Inflammatory macrophage (primary cell): ENCODE data around the gene TENM3.
"Not testable (repeated sequence)": the region's sequence is repeated elsewhere in the genome, so short reads cannot be mapped to it uniquely, and the experiment has no call there.

Source experiments
- DNase-seq, 2 donors: peaks; one replicate each; pipeline ENCODE4 v3.0.0-alpha.2; 2020 to 2022
- total RNA-seq, 18 experiments: gene quantifications; one replicate each; lab custom pipeline; 2026; ENCODE audit warnings: mixed read lengths in 6 of 18, inconsistent platforms in 2 of 18; lab: John Stamatoyannopoulos, UW

Gene TENM3
- 0 to 0.41 (median 0.02) reads per million in 18 experiments for total RNA-seq

DNA sequence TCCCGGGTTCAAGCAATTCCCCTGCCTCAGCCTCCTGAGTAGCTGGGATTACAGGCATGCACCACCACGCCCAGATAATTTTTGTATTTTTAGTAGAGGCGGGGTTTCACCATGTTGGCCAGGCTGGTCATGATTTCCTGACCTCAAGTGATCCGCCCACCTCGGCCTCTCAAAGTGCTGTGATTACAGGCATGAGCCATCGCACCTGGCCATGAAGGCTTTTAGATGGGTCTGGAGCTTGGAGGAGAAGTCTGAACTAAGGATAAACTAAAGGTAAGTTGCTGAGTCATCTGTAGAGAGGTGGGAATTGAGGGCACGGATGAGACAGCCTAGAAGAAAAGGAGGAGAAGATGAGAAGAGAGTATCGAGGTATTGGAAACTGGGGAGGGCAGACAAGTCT is at the start of gene TENM3:
TENM3 (plus strand) TSS at position 199 of the 400 bp plus-strand sequence. CDS start 80,619 bp downstream, outside the sequence.
- DNase-seq: not testable (repeated sequence)

DNA sequence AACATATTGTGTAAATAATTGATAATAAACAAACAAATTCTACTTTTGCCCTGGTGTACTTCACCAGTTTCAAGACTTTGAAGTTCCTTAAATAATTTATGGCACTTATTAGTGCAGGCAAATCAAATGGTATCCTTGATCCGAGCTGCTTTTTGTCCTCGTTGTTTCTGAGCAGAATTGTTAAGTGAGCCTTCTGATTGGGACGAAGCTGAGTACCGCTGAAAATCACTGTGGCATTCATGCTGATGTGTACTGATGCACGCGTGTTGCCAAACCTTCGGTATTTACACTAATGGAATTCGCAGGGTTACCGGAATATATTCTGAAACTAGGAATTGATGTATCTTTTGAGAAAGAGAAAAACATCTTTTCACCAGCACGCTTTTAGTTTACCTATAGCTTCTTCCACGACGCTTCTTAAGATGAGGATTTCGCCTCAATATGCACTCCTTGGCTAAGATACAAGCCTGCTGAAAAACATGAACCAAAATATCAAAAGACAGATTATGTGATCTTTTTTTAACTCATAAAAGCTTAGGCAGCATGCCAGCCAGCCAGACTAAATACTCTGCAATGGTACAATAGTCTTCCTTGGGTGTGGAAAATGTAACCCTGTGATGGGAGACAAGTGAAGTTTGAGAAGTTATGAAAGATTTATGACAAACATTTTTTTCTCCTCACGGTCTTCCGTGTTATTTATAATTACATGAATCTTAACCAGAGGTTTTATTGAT is 48.9 kb upstream of the TENM3 start:
- no peak for DNase-seq

DNA sequence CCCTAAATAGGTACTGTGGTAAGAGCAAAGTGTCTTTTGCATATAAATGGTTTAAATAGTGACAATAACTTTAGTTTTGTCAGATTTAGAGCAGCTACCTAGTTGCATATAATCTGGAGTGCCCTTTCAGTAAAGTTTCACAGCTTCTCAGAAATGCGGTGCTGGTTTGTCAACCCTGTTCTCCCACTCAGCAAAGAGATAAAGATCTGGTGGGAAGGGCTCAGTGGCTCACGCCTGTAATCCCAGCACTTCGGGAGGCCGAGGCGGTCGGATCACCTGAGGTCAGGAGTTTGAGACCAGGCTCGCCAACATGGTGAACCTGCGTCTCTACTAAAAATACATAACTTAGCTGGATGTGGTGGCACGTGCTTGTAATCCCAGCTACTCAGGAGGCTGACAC is 45.6 kb upstream of the TENM3 start:
- DNase-seq: no peak

DNA sequence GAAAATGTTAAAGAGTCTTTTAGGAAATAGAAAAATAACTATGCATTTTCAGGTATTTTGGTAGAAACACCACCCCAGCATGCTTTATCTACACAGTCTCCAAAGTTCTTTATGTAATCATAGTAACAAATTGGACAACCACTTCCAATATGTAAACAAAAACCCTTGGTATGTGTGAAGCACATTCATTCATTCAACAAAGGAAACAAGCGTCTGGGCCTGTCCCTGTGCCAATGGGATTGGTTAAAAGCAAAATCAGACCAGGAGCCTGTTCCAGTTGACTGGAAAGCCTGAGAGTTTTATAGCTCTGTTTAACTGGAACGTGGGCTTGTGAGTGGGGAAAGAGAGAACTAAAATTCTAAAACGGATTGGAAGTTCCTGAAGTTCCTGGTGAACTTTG is 41.3 kb upstream of the TENM3 start:
- no peak for DNase-seq

DNA sequence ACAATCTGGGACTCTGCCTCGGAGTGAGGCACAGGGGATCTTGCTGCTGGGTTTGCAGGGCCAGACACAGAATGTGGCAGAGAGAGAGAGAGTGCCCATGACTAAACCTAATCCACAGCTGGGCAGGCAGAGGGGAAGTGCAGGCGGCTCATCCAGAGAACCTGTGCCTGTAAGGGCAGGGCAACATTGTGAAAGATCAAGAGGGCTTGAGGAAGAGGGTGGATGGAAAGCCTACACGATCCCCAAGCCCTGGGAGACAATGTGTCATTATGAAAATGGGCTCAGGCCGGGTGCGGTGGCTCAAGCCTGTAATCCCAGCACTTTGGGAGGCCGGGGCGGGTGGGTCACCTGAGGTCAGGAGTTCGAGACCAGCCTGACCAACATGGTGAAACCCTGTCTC is 40.6 kb upstream of the TENM3 start:
- no peak for DNase-seq

DNA sequence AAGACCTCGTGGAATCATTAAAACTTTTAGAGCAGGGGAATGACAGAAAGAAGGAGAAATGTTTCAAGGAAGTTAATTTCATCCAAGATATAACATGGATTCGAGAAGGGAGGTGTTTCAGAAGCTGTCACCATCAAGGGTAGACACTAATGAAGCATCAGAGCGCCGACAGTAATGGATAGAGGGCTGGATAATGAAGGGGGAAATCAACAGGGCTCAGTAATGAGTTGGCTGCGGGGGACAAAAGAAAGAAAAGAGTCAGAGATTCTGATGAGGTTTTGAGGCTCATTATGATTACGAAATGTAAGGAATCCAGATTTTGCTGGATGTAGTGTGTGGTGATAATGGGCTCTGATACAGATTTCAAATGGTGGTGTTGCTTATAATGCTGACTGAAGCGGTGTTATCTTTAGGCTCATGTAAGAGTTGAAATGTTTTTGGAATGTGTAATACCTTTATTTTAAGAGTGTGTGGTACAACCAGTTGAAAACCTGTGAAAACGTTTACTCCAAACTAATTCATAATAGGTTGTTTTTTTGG is 39.3 kb upstream of the TENM3 start:
- DNase-seq: no peak

DNA sequence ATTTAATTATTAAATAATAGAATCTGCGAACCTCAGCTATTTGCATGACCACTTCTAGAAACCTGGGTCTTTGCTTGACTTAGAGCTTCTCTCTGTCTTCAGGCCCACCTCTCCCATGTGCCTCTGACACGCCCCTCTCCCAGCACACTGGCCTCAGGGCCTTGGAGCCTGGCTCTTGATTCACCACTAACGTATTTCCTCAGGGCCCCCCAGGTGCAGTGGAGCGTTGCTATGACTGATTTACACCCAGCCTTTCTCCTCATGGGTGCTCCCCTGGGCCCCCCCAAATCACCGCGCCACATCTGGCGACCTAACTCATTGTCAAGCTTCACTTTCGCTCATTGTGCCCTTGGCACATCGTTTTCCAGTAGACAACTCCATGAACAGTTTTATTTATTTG is 37.9 kb upstream of the TENM3 start:
- DNase-seq: no peak

DNA sequence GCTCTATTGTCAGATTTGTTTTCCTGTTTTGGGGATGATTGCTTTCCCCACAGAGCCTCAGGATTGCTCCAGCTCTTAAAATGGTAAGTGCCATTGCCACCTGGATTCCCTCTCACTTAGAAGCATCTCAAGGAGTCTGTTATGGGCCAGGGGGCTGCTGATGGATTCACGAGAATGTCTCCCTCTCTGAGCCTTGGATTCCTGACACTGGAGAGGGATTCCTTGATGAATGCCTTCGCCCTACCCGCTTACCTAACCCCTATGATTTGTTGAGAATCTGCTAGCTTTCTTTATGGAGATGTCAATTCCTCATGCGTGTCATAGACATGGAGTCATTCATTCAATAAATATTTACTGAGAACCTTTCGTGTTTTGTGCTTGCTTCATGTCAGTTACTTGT is 36.9 kb upstream of the TENM3 start:
- DNase-seq: no peak

DNA sequence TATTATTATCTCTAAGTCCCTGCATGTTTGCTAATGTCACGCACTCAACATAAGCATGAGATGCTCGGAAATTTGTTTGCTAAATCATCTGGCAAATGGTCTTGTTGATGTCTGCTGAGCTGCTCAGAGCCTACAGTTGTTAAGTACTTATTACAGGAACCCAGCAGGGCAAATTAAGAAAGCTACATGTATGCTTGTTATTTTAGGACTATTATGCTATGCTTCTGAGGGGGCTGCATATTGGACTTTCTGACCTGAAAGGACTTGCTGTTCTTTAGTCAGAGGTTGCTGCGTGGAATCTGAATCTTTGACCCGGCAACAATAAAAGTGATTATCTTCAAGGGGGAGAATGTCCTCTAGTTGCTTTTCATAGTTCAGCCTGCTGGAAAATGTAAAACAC is 36.3 kb upstream of the TENM3 start:
- DNase-seq: no peak

DNA sequence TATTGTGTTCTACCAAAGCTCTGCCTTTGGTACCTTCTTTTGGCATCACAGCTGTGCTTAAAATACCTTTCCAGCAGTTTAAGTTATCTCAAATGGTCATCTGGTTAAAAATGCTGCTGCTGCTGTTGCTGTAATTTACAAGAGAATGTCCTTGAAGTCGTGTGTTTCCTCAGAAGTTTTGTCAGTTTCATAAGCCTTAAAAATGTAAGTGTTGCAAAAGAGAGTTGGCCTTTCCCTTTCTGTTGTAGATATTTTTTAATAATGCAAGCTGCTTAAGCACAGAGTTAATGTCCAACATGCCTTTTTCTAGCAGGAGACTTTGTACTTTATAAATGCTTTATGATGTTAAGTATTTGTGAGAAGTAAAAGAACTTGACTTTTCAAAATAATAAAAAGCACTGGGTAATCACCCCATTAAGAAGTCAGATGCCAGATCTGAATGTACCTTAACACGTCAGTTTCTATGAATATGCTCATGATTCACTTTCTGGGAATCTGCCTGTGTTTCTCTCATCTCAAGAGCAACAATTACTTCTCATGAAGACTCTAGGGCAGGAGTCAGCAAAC is 35.3 kb upstream of the TENM3 start:
- DNase-seq: no peak

DNA sequence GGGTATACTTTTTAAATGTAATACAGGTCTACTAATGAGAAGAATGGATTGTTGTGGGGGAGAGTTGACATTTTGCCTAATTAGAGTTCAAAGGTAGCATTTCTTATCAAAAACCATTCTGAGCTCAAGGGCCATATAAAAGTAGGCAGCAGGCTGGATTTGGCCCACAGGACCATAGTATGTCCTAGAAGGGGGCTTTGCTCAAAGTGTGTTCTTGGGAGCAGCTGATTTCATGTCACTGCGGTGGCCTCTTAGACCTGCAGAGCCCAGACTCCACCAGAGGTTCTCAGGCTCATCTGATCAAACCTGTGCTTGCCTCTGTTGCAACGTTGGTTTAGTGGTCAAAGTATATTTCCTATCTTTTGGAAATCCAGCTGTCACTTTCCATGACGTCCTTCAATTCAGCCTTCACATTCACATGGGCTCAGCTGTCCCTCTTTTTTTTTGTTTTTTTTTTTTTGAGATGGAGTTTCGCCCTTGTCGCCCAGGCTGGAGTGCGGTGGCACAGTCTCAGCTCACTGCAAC is 34.6 kb upstream of the TENM3 start:
- DNase-seq: no peak

DNA sequence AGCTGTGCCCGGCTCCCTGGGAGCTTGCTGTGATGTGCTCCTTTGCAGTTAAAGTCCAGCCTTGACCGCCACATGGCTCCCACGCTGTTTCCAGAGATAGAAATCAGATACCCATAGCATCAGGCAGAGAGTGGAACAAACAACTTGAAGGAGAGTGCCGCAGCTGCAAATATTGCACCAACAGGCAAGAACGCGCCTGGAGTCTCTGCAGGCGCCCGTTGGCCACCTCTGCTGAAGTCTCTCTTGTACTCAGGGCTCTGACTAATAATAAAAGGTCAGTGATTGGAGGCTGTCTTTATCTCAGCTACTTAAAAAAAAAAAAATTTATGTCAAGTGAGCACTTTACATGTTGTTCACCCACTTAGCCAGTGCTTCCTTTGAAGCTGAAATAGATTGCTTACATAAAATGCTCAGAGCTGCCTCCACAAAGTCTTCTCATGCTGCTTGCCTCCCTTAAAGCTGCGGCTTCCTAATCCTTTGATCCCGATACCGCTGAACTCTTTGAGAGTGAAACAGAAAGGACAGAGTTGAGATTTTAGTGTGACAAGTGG is 30.9 kb upstream of the TENM3 start:
- no peak for DNase-seq

DNA sequence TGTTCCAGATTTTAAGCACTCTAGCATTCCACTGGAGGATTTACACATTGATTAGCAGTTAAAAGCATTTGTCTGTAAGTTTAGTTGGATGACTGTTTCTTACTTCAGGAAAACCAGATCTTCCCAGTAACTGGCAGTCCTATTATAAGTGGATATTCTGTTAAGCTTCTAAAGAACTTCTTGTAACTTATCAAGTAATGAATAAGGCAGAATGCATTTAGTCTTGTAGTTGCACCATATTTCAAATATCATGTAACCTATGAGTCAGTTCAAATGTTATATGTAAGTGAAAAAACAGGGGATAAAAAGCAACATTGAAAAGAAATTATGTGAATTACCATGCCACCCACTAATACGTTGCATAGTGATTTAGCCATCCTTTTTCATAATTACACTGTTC is 30.2 kb upstream of the TENM3 start:
- no peak for DNase-seq

DNA sequence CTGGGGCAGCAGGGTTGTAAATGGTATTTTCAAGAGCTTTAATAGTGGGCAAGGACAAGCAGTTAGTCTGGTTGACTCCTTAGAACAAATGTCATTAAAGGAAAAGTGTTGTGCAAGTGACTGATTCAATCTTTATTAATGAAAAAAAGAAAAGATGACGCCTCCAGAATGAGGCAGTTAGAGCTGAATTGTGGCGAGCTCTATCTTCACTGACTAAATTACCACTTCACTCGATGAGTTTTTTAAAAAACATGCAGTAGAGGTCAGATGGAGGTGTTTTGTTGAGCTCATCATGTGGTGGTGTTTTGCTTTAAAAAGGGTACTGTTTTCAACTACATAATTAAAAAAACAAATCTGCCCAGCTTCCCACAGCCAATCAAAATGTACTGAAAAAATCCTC is 28.1 kb upstream of the TENM3 start:
- DNase-seq: no peak

DNA sequence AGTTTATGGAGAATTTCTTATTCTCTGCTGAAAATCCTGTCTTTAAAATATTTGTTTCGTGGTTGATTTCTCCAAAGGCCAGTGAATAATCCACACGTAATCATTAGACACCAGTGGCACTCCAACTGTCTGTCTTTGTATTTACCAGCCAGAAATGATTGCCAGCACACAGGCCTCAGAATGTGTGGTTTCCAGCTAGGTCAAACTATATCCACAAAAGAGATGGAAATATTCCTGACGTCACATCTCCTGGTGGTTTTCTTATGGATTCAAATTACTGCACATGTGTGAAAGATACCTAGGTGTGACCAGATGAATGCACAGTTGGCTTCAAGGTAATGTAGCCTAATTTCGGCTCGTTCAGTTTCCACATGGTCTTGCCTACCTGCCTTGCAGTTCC is 27.2 kb upstream of the TENM3 start:
- DNase-seq: no peak

DNA sequence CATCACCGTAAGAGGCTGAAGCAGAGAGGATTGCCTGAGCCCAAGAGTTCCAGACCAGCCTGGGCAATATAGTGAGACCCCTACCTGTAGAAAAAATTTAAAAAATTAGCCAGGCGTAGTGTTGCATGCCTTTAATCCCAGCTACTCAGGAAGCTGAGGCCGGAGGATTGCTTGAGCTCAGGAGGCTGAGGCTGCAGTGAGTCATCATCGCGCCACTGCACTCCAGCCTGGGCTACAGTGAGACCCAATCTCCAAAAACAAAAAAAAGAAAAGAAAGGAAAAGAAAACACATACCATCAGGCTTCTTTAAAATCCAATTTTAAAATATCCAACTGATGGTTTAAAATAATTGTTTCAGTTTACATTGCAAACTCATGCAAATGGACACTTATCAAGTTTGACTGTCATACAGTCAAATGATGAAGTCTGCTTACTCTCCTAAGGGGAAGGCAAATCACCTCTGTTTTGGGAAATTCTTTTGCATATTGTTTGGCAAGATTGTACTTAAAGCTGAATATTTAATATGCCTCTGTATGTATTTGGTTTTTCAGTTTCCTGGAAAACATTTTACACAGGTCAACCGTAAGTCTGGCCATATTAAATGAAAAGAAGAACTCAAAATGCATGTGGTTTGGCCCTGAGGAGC is 23.7 kb upstream of the TENM3 start:
- no peak for DNase-seq

DNA sequence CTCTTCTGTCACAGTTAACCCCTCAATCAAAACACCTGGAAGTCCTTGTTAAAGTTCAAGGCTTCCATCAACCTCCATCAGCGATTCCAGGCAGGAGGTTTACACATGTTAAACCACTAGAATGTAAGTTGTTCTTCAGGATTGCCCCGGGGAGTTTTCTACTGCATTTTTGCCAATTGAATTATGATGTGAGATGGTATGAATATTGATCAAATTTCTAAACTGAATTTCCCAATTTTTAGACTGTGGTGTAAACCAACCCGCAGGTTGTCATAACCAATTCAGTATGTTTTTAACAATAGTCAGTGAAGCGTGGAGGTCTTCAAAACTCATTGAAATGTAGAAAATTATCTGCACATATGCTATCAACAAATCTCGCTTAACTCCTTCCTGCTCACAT is 21.2 kb upstream of the TENM3 start:
- no peak for DNase-seq

DNA sequence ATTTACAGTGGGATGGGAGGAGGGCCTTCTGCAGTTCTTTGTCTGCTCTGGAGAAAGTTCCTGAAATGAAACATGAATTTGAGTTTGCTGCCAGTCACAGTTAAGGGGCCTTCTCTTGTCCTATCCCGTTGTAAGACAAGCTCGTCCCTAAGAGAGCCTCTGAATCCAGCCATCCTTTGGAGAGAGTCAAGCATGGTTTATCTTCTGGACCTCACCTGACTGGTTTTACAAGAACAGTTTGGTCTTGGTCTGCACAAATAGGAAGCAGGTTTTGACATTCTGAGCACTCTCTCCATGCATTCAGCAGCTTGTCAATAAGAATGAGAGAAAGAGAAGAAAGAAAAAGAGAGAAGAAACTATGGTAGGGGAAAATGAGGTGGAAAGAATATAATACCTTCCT is 20.4 kb upstream of the TENM3 start:
- no peak for DNase-seq

DNA sequence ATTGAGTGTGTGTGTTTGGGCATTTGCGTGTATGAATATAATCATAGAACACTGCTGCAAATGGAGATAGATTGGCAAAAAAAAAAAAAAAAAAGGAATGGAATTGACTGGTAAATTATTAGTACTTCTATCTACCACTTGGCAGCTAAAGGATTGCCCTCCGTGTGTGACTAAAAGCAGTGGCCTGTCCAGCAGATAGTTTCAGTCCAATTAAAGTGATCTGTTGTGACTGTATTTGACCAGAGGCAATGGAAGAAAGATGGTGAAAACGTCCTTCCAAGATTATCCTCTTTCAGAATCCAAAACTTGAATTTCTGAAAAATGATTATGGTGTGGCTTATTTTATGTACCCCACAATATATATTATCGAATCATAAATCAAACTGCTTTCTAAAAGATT is 19.5 kb upstream of the TENM3 start:
- DNase-seq: no peak

DNA sequence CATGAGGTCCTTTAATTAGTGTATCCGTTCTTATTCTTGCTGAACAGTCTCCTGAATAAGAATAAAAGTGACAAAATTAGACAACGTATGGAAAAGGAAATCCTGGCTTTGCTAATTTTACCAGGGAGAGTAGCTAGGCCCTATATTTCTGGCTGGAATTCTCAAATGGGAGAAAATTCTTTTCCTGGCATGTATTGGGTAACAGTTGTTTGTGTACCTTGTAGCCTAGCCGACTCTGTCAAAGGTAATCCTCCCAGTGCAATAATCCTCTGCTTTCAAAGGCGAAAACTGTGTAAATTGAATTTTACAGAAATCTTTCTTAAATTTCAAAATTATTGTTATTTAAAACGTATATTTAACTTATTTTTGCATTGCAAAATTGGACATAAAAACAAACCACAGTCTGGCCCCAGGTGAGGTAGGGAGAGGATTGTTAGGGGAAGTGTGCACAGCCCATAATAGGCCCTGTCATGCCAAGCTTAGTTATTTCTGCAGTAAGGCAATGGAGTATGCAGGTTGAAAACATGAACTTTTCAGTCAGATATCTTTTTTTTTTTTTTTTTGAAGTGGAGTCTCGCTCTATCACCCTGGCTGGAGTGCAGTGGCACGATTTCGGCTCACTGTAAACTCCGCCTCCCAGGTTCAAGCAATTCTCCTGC is 18.9 kb upstream of the TENM3 start:
- no peak for DNase-seq

DNA sequence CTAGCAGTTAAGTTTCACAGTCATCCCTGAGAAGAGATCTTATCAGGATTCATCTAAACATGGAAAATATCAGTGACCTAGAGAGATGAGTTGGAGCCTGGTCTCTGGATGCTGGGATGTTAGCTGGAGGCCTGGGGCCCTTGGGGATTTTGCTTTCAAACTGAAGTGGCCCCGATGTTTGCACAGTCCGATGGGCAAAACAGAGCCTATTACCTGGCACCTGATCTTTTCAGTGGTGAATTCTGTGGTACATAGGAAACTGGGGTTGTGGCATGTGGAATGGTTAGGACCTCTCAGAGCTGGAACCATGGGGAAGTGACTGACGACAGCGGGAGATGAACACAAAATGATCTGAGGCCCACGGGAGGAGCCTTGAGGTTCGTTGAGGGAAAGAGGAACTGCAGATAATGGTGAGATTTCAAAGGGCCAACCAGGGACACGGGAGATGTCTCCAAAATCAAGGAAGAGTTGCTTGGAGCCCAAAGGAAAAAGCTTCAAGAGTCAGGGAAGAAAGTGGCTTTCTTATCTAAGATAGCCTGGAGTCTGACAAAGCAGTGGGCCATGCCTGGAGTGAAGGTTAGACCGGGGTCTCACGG is 17.8 kb upstream of the TENM3 start:
- DNase-seq: no peak

DNA sequence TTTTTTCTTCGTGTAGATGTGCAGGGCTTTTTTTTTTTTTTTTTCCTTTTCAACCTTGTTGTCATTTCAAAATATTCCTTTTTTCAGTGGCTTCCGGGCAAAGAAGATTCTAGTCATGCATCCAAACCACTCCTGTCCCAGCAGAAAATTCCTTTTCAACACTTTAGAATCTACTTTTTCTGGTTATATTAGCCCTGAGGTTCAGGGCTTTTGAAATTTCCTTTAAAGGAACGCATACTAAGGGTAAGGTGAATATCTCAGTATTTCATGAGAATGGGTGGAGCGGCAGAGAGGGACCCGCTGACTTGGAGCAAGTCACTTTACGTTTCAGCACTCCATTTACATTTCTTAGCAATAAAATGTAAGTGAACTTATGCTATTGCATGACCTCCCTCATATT is 15.6 kb upstream of the TENM3 start:
- no peak for DNase-seq
